Measurements from ENCODE around the gene XKR8. TPM values are rescaled to one million over a fixed set of nuclear protein-coding genes. Genes with fewer than 3 reads are reported as not detected.

Gene XKR8, protein sequence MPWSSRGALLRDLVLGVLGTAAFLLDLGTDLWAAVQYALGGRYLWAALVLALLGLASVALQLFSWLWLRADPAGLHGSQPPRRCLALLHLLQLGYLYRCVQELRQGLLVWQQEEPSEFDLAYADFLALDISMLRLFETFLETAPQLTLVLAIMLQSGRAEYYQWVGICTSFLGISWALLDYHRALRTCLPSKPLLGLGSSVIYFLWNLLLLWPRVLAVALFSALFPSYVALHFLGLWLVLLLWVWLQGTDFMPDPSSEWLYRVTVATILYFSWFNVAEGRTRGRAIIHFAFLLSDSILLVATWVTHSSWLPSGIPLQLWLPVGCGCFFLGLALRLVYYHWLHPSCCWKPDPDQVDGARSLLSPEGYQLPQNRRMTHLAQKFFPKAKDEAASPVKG
- 4.6 TPM for total RNA-seq

DNA sequence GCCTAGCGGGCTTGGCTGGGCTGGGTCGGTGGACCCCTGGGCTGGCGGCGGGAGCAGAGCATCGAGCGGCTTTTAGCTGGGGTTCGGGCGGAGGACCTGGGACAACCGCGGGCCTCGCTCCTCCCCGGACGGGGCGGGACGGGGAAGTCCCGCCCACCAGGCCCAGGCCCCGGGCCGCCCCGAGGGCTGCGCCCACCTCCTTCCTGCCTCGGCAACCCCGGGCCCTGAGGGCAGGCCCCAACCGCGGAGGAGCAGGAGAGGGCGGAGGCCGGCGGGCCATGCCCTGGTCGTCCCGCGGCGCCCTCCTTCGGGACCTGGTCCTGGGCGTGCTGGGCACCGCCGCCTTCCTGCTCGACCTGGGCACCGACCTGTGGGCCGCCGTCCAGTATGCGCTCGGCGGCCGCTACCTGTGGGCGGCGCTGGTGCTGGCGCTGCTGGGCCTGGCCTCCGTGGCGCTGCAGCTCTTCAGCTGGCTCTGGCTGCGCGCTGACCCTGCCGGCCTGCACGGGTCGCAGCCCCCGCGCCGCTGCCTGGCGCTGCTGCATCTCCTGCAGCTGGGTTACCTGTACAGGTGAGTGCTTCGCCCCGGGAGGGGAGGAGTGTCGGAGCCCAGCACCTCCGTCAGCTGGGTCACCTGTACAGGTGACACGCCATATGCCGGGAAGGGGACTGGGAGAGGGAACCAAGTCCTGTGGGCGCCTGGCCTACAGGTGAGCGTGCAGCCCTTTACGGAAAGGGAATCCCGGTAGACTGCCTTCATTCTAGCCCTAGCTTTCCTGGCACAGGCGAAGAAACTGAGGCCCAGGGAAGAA lies at the start of gene XKR8:
TSS of gene XKR8 (plus strand) at position 182 of the 812 bp plus-strand sequence. CDS start at position 279, 97 bp downstream.
- DNase-seq (ENCODE audit: low spot score) = peak; percentile 79

DNA sequence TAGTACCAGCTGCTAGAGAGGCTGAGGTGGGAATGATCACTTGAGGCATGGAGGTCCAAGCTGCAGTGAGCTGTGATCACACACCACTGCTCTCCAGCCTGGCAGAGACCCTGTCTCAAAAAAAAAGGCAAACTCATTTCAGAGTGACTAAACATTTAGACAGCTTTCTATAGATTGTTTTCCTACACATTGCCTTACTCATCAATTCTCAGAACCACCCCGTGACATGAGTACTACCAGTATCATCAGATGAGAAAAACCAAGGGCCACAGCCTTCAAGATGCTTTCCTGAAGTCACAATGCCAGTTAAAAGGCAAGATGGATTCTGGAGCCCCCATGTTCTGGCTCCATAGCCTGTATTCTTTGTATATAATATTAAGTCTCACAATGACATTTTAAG lies 47.3 kb upstream of the XKR8 start:
- no peak for DNase-seq (ENCODE audit: low spot score)

DNA sequence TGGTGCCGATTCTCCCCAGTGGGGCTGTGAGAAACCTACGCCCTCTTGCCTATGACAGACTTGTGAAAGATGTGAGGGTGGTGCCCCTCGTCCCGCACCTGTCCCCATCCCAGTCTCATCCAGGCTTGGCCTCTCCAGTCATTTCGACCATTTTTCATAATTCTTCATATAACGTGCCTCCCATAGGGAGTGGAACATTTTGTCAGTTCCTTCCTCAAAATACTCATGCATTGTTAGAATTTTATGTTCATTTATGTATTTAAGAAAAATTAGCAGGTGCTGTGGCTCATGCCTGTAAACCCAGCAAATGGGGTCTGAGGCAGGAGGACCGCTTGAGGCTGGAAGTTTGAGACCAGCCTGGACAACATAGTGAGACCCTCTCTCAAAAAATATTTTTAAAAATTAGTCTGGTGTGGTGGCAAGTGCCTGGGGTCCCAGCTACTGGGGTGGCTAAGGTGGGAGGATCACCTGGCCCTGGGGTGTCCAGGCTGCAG lies 44.6 kb upstream of the XKR8 start:
- DNase-seq (ENCODE audit: low spot score) = no peak

DNA sequence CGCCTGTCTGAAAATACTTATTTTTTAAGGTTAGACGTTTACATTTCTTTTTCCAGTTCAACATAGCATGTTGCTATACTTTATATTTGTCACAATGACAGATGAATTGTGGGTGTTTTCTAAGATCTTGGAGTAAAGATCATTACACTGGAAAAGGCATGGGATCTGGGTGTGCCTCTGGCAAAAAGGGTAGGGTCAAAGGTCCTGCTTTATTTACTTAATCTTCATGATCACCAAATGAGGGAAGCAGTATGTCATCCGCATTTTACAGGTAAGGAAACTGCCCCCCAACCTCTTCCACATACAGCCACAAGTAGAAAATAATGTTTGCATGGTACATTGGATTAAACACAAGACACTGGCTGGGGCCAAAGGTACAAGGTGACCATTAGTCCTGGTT lies 37.5 kb upstream of the XKR8 start:
- DNase-seq (ENCODE audit: low spot score) = no peak

DNA sequence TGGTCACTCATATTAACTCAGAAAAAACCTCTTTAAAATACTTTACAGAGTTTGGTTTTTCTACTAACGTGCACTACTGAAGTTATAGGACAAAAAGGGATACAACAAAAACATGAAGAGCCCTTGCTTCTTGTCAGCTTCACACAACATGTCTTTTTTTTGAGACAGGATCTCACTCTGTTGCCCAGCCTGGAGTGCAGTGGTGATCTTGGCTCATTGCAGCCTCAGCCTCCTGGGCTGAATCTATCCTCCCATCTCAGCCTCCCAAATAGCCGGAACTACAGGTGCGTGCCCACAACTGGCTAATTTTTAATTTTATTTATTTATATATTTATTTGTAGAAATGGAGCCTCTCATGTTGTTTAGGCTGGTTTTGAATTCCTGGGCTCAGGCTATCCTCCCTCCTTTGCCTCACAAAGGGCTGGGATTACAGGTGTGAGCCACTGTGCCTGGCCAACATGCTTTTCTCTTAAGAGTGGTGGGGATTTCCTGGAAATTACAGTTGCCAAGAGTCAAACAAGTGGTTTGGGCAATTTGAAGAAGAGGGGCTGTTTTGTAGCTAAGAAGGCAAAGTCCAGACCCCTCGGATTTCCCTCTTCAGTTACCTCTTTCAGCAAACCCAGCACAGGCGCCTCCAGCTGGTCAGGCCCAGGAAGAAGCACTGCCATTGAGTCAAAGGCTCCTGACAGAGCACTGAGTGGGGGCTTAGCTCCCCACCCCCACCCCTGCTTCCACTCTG lies 31.4 kb upstream of the XKR8 start:
- DNase-seq (ENCODE audit: low spot score) = no peak

DNA sequence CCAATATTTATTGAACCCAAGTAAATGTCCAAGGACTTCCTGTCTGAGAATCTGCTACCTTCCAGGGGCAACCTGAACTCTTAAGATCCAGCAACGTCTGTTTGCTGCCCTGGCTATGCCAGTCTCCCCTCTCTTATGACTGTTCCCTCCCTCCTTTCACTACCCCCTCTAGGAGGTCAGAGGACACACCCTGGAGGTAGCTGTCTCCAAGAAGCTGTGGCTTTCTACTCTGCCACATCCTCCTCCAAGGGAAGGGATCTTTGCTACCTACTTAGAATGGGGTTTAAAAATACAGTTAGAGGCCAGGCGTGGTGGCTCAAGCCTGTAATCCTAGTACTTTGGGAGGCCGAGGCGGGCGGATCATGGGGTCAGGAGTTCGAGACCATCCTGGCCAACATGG lies 28.6 kb upstream of the XKR8 start:
- DNase-seq (ENCODE audit: low spot score) = no peak

DNA sequence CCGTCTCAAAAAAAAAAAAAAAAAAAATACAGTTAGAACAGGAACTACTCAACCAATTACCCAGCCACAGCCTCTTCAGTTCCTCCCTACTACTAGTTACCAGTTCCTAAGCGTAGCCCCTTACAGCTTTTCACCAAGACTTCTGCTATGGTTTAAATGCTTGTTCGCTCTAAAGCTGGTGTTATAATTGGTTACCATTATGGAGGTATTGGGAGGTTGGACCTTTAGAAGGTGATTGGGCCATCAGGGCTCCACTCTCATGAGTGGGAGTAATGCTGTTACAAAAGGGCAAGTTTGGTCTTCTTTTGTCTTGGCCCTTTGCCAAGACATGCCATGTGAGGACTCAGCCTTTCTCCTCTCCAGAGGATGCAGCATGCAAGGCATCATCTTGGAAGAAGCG lies 28.0 kb upstream of the XKR8 start:
- DNase-seq (ENCODE audit: low spot score) = no peak

DNA sequence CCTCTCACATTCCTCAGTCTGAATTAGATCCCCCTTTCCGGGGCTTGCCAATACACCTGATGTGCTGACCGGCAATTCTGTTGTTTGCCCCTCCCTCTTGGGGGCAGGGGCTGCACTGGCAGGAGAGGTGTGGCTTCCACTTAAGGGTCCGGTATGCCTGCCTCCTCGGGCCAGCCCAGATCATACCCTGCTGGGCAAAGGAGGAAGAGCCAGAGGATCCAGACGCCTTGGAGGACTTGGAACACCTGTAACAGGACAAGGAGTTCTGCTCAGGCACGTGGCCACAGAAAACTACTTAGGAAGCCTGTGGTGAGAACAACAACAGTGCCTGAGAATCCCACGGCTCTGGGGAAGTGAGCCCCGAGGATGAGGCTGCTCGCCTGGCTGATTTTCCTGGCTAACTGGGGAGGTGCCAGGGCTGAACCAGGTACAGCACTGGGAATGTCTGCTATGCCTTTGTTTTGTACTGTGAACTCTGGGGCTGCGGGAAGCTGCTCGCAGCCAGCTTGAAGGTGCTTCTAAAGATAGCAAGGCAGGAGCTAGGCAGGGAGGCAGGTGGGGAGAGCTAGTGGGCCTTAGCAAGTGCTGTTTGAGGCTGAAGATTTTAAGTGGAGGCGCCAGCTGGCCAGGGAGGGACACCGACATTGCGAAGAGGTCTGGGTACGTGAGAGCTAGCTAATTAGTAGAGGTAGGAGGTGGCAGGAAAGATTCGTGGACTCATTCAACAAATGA lies 24.8 kb upstream of the XKR8 start, which contains the start of gene SMPDL3B:
TSS of gene SMPDL3B (plus strand) at position 183 of the 732 bp plus-strand sequence. CDS start at position 367, 184 bp downstream.
- DNase-seq (ENCODE audit: low spot score) = no peak

DNA sequence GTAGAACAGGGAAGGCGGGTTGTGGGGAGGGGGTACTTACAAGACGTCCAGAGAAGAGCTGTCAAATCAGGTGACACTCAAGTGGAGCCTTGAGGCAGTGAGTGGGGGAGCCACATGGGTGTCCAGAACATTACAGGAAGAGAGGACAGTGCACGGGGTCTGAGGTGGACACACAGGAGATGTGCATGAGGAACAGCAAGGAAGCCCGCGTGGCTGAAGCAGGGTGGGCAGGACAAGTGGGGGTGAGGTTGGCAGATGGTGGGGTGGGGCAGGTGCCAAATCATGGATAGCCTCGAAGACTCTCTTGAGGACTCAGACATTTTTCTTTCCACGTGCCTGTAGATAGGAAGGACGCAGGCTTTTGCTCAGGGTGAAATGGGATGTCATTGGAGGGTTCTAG lies 24.1 kb upstream of the XKR8 start:
- no peak for DNase-seq (ENCODE audit: low spot score)

DNA sequence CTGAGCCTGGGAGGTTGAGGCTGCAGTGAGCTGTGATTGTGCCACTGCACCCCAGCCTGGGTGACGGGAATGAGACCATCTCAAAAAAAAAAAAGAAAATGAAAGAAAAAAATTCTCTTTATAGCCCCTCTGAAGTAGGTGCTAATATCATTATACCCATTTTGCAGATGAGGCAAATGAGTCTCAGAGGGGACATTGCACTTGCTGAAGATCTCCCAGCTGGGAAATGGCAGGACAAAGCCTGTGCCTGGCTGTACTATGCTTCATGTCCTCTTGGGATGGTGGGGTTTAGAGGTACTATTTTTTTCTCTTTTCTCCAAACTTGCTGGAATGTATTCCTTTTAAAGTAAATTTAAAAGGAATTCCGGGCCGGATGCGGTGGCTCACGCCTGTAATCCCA lies 23.4 kb upstream of the XKR8 start:
- DNase-seq (ENCODE audit: low spot score) = no peak

DNA sequence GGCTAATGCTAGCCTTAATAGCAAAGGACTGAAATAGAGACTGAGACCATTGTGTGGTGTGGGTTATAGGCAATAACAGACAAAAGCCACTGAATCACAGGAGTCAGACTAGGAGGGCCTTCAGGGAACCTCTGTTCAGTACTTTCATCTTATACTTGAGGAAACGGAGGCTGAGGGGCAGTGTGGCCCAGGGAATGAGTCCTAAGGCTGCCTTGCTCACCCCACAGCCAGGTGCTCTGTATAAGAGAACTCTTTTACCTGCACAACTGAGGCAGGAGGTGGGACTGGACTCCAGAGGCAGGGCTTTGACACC lies 22.3 kb upstream of the XKR8 start:
- DNase-seq (ENCODE audit: low spot score) = no peak

DNA sequence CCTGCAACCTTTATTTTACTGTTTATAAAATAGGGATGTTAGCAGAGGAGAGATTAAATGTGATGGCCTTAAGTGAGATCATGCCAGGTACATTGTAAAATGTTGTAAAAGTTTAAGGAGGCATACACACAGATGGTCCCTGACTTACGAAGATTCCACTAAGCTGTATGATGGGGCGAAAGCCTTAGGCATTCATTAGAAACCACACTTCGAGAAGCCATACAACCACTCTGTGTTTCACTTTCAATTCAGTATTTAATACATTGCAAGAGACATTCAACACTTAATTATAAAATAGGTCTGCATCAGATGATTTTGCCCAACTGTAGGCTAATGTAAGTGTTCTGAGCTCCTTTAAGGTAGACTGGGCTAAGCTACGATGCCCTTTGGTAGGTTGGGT lies 21.3 kb upstream of the XKR8 start:
- no peak for DNase-seq (ENCODE audit: low spot score)

DNA sequence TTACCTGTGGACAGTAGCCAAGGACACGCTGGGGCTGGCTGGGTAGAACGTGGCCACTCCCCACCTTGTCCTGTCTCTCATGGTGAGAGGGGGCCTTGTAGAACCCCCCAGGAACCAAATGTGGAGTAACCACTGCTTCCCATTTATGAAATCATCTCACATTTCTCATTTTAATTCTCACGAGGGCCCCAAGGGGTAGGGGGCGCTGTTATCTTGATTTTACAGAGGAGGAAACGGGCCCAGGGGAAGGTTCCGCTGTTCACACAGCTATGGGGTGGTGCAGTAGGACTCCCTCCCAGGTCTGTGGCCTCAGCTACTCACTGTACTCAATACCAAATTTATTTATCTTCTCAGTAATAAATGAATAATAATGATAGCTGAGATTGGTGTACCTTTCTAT lies 19.5 kb upstream of the XKR8 start:
- no peak for DNase-seq (ENCODE audit: low spot score)

DNA sequence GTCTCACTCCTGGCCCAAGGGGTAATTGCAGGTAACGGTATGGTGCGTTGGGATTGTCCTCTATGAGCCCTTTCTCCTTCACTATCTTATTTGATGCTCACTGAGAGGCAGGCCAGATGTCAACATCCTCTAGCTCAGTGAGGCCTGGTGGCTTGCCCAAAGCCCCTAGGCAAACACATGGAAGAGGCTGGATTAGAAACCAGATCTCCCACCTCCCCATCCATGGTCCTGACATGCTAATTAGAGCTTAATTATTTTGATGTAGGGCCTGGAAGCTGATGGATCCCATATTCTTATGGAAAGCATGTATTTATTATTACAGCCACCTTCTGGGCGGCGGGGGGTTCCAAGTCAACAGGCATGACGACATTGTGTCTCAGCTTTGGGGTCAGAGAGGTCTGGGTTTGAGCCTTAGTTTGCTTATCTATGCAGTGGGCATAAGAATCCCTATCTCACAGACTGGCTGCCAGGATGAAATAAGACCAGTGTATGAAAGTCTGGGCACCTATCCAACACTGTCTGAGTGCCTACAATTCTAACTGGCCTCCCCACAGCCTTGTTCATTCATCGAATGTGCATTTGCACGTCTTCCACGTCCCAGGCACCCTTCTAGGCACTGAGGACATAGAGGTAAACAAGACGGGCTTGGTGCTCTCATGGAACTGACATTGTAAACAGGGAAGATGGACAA lies 18.8 kb upstream of the XKR8 start:
- no peak for DNase-seq (ENCODE audit: low spot score)

DNA sequence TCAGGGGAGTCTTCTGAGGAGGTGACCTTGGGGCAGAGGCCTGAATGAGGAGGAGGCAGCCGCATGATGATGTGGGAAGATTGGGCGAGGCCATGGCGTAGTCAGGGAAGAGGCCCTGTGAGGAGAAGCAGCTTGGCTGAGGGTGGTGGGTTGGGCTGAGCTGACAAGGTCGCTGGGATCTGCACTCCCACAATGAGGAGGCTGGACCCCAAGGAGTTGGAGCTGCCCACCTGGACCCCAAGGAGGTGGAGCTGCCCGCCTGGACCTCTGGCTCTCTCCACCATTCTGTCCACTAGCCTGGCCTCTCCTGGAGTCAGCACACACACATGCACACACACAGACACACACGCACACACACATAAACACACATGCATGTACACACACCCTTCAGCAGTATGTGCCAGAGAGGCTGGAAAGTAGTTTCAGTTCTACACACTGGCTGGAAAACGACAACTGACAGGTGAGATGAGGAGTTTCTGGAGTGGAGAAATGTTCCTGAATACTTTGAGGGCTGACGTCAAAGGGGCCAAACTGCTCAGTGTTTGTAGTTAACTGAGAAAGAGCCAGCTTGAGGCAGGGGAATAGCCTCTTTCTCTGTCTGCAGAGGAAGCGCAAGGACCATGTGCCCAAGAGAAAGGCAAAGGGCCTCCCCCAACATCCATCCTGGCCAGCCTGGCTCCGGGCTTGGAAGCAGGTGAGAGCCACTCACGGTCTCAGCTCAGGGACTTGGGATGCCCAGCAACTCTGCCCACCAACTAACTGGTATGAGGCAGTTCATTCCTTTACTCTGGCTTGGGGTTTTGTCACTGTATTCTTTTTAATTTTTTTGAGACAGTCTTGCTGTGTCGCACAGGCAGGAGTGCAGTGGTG lies 17.9 kb upstream of the XKR8 start:
- no peak for DNase-seq (ENCODE audit: low spot score)

DNA sequence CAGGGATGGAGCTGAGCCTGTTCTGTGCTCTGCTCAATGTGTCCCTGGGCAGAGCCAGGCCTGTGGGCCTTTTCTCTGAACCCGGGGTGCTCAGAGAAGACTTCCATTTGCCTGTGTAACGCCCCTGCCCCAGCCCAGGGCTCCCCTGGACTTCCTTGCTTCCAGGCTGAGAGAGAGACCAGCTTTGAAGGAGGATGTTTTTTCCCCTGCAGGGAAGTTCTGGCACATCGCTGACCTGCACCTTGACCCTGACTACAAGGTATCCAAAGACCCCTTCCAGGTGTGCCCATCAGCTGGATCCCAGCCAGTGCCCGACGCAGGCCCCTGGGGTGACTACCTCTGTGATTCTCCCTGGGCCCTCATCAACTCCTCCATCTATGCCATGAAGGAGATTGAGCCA lies 14.8 kb upstream of the XKR8 start:
- DNase-seq (ENCODE audit: low spot score) = no peak

DNA sequence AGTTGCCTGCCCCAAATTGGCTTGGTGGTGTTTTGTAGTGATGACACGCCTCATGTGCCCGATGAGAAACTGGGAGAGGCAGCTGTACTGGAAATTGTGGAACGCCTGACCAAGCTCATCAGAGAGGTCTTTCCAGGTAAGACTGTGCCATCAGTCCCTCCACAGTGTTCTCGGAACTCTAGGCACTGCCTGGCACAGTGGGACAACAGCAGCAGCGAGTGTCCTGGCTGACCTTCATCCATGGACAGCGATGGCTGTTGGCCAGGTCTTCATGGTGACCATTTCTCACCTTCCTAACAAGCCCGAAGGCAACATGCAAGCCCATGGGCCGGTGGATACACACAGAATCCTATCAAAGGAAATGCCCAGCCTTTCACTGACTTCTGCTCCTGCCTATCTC lies 10.7 kb upstream of the XKR8 start:
- DNase-seq (ENCODE audit: low spot score) = no peak

DNA sequence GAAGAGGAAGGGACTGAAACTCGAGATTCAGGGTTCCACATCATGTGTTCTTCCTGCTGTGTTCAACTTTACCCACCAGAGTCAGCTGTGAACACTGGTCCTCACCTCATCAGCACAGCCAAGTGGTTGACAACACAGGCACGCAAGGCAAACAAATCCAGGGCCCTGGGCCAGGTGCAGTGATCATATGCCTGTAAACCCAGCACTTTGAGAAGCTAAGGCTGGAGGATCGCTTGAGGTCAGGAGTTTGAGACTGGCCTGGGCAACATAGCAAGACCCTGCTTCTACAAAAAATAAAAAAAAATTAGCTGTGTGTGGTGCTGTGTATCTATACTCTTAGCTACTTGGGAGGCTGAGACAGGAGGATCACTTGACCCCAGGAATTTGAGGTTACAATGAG lies 8.4 kb upstream of the XKR8 start:
- no peak for DNase-seq (ENCODE audit: low spot score)

DNA sequence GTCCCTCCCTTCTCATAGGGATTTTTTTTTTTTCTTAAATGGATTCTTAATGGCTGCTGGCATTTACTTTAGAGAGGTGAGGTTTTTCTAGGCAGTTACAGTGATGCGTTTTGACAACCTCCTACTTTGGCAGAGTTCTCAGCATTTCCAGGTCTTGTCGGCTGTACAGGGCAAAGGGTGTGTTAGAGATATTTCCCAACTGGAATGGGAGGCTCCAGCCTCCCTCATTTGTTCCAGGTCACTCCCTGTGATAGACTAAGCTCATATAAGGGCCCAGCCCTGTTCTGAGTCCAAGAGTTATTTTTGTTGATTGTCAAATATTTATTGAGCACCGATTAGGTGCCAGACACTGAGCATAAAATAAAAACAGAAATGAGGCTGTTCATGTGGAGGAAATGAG lies 7.6 kb upstream of the XKR8 start:
- no peak for DNase-seq (ENCODE audit: low spot score)

DNA sequence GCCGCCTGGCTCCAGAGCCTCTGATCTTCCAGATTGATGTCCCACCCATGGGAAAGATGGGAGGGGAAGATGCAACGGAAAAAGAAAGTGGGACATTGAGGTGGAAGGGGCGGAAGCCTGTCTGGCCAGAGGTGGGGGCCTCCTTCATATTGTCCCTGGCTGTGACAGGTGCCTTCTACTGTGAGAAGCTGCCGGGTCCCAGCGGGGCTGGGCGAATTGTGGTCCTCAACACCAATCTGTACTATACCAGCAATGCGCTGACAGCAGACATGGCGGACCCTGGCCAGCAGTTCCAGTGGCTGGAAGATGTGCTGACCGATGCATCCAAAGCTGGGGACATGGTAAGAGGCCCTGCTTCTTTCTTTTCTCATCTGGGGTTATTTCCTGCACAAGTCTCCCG lies 5.6 kb upstream of the XKR8 start:
- no peak for DNase-seq (ENCODE audit: low spot score)
